ENCODE data around the gene CT45A9.
"Not testable (repeated sequence)": the region's sequence is repeated elsewhere in the genome, so short reads cannot be mapped to it uniquely, and the experiment has no call there.

CT45A9 gene

GRCh38 chrX:135871712-135872111 lies at the start of gene CT45A9:
Gene CT45A9, minus strand, starts transcription at chrX:135871812. Its CDS starts 3,751 bp downstream, at chrX:135868061.
- not testable (repeated sequence) for DNase-seq (ENCODE audit: low spot score)

- not testable (repeated sequence) for DNase-seq (ENCODE audit: low spot score)
These were observed 48.9 kb upstream of the CT45A9 start for GRCh38 chrX:135920516-135920915.

GRCh38 chrX:135914404-135914803 lies 42.8 kb upstream of the CT45A9 start:
- DNase-seq (ENCODE audit: low spot score), result no peak

- DNase-seq (ENCODE audit: low spot score), result no peak
These were observed 38.6 kb upstream of the CT45A9 start for GRCh38 chrX:135910251-135910650.

- no peak for DNase-seq (ENCODE audit: low spot score)
These were observed 21.7 kb upstream of the CT45A9 start, which contains the start of the genes CT45A10 and SAGE1 for GRCh38 chrX:135893294-135893817. Gene CT45A10, minus strand, starts transcription at chrX:135893444. Its CDS starts 8,100 bp downstream, at chrX:135885344. Gene SAGE1, plus strand, starts transcription at chrX:135893716. Its CDS starts 2,527 bp downstream, at chrX:135896243.

- DNase-seq (ENCODE audit: low spot score), result no peak
These were observed 21.2 kb upstream of the CT45A9 start for GRCh38 chrX:135892781-135893180.

GRCh38 chrX:135890087-135890585 lies 18.5 kb upstream of the CT45A9 start:
- DNase-seq (ENCODE audit: low spot score), result no peak

GRCh38 chrX:135888976-135889375 lies 17.4 kb upstream of the CT45A9 start:
- DNase-seq (ENCODE audit: low spot score), result not testable (repeated sequence)

- DNase-seq (ENCODE audit: low spot score), result not testable (repeated sequence)
These were observed 16.6 kb upstream of the CT45A9 start for GRCh38 chrX:135888230-135888629.

- not testable (repeated sequence) for DNase-seq (ENCODE audit: low spot score)
These were observed 11.1 kb upstream of the CT45A9 start for GRCh38 chrX:135882741-135883140.

GRCh38 chrX:135854438-135854837 lies 17.2 kb downstream of the CT45A9 start, which contains the start of gene CT45A8:
Gene CT45A8, minus strand, starts transcription at chrX:135854538. Its CDS starts 3,755 bp downstream, at chrX:135850783.
- not testable (repeated sequence) for DNase-seq (ENCODE audit: low spot score)

GRCh38 chrX:135837180-135837579 lies 34.4 kb downstream of the CT45A9 start, which contains the start of gene CT45A7:
Gene CT45A7, minus strand, starts transcription at chrX:135837280. Its CDS starts 3,747 bp downstream, at chrX:135833533.
- DNase-seq (ENCODE audit: low spot score), result not testable (repeated sequence)

GRCh38 chrX:135819912-135820311 lies 51.7 kb downstream of the CT45A9 start, which contains the start of gene CT45A2:
Gene CT45A2, minus strand, starts transcription at chrX:135820012. Its CDS starts 3,747 bp downstream, at chrX:135816265.
- not testable (repeated sequence) for DNase-seq (ENCODE audit: low spot score)

All from AG08396 (cell line).